CD4-positive, alpha-beta T cell treated with Interleukin-2 at 100 ng/mL for 4 hours (primary cell): ENCODE measurements around the gene SUMO4.

ENCODE experiments used
- DNase-seq: peaks from one replicate; pipeline ENCODE4 v3.0.0-alpha.2; 2020; ENCODE audit warnings: low spot score

SUMO4 gene

DNA sequence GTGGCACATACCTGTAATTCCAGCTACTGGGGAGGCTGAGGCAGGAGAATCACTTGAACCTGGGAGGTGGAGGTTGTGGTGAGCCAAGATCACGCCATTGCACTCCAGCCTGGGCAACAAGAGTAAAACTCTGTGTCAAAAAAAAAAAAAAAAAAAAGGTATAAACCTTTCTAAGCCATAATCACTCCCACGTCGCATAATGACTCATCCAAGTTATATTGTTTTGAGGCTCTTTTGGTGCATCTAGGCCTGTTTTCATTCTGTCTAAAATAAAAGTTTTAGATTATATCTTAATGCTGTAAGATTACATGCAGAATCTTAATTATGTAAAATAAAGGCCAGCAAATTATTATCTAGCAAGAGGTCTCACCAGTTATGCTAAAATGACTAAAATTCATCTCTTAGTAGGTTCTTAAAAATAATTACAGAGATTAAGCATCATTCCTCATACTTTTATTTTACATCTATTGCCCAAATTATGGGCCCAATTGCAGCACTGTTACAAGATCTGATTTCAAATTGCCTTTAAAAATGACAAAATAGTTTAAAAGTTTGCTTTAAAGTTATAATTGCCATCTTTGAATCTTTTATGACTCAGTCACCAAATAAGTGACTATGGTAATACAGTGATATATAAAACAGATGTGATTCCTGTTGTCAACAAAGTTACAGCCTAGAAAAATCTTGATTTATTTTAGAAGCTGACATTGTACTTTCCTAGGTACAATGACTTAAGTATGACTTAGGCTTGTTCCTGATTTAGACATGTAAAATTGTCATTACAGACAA is 10.4 kb upstream of the SUMO4 start:
- DNase-seq: peak; percentile 34

DNA sequence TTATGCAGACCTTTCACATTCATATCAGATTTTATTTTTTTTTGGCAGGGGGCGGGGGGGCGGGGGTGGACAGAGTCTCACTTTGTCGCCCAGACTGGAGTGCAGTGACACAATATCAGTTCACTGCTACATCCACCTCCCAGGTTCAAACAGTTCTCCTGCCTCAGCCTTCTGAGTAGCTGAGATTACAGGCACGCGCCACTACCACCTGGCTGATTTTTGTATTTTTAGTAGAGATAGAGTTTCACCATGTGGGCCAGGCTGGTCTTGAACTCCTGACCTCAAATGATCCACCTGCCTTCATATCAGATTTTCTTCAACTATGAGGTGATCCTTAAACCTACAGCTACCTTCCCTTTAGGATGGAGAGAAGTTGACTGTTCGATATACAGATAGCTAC is 8.0 kb upstream of the SUMO4 start:
- DNase-seq: no peak

DNA sequence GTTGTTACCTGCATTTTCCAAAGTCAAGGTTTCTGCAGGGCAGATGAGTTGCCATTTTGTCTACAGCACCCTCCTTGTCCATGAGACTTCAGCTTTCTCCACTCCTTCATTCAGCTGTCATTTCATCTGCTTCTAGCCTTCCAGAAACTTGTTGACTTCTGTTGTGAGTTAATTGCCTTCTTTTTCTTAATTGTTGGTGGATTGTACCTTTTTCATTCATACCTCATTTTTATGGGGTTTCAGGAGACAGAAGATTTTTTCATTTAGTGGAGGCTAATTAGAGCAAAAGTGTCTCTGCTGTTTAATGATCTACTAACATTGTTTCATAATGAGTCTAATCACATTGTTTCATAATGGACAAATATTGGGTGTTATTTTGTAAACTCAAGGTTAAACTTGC is 7.5 kb upstream of the SUMO4 start:
- DNase-seq: no peak

DNA sequence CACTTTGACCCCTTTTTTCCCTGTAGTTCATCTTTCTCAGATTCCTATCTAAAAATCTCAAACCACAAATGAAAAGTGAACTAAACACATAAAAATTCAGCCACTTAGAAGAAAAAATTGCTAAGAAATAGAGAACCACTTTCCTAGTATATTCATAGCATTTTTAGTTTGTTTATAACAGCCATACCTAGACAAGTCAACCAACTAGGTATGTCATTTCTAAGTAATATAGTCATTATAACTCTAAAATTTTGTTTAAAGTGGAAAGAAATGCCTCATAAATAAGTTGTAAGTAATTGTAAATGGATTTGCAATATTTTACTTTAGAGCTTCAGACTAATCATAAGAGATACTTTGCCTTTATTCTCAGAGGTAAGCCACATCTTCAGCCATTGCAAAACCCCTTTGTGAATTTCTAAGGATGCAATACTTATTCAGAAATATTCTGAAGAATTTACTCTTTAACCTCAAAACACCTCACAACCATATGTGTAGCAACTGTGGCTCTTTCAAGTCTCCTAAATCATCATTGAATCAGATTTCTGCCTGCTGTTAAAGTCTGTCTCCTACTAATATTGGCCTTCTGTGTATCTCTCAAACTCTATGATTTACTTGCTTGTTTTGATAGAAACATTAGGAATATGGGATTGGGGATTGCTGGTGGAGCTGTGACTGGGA is 6.9 kb upstream of the SUMO4 start:
- peak; percentile 46 for DNase-seq

DNA sequence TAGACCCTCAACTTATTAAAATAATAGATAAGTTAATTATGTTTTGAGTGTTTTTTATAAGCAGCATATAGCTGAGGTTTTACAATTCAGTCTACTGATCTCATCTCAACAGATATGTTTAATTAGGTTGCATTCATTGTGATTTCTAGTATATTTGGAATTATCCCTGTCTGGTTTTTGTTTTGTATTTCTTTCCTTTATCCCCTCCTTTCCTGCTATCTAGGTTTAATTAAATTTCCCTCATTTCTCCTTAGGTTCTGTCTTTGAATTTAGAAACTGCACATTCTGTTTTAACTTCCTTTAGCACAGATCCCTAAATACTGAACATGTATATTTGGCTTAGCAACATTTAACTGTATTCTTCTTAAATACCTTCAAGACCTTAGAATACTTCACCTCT is 4.9 kb upstream of the SUMO4 start:
- DNase-seq: no peak

DNA sequence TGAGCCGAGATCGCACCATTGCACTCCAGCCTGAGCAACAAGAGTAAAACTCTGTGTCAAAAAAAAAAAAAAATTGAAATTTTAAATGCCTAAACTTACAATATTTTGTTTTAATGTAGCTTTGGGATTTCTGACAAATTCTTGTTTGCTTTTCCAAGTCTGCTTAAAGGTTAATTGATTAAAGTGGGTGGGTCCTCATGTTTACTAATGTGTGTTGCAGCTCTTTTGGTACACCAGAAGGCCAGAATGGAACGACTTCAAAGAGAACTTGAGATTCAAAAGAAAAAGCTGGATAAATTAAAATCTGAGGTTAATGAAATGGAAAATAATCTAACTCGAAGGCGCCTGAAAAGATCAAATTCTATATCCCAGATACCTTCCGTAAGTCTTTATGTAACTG is 2.7 kb upstream of the SUMO4 start:
- DNase-seq: no peak

DNA sequence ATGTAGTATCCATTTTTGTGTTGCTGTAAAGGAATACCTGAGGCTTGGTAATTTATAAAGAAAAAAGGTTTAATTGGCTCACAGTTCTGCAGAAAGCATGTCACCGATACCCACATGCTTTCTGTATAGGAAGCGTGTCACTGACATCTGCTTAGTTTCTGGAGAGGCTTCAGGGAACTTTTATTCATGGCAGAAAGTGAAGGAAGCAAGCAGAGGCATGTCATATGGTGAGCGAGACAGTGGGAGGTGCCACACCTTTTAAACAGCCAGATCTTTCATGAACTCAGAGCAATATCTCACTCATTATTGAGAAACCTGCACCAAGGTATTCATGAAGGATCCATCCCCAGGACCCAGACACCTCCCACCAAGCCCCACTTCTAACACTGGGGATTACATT is 3.5 kb downstream of the SUMO4 start:
- no peak for DNase-seq

DNA sequence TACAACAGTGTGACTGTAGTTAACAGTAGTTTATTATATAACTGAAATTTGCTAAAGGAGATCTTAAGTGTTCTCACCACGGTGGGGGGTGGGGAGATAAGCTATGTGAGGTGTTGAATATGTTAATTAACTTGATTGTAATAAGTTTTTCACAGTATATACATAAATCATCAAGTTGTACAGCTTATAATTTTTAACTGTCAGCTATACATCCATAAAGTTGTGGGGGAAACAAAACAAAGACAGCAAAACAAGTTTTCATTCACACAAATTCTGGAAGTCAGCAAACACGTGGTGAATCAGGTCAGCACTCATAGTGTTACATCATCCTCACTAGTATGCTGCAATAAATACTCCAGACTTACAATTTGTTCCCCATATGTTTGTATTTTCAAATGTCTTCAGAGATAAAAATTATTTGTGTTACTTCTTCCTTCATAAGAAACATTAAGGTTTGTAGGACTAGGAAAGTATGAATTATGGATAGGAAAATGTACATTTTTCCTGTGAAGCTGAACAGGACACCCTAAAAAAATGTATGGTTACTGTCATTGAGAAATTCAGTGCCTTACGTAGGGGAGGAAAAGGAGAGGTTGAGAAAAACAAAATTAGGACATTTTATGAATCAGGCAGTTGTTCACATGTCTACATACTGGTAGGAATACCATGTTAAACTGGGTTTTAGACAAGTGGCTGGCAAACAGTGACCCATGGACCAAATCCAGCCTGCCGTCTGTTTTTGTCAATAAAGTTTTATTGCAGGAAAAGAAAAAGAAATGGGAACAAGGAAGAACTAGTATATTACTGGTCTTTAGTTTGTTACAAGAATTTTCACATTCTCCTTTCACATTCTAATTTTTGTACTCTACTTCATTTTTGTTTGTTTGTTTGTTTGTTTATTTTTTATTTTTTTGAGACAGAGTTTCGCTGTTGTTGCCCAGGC is 6.0 kb downstream of the SUMO4 start:
- no peak for DNase-seq

DNA sequence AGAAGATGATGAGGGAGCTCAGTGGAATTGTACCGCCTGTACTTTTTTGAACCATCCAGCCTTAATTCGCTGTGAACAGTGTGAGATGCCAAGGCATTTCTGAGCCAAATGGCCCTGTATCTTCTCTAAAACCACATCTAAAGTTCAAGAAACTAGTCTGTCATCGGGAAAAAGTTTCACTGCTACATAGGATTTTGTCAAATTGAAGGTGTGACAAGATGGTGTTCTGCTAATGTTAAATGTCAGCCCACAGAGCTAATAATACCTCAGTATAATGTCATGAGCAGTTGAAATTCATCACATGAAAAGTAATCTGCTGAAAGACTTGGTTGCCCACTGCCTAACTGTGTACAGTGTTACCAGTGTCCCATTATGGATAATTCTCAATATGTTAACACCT is 9.6 kb downstream of the SUMO4 start:
- no peak for DNase-seq

DNA sequence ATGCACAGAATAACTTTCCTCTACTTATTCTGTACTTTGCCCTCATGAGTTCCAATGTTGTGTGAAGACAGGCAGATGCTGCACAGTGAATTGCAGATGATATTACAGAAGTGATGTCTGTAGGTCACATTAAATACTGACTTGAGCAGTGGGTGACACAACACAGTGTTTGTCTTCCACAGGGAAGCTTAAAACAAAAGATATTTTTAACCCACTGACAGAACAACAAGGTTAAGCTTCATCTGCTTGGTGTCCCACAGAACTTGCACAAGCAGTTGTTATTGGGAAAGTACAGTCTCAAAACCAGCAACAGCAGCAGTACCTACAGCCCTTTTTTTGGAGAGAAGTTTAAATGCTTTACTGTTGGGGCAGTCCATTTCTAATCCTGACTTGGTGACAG is 10.5 kb downstream of the SUMO4 start:
- no peak for DNase-seq

DNA sequence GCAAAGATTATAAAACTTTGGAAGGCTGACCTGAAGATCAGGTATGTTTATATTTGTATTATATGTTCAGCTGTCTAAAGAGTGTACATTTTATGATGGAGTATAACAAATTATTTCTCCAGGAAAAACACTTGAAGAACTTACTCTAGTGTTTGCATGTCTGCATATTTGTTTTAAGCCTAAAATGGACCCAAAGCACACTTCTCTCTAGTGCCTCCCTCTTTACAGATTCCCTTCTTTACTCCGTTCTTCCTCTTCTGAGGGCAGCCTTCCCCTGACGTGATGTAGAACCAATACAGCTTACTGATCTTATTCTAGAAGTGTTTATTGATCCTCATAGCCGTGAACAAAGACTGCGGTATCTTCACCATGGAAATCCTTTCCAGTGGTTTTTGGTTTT is 13.9 kb downstream of the SUMO4 start:
- no peak for DNase-seq

DNA sequence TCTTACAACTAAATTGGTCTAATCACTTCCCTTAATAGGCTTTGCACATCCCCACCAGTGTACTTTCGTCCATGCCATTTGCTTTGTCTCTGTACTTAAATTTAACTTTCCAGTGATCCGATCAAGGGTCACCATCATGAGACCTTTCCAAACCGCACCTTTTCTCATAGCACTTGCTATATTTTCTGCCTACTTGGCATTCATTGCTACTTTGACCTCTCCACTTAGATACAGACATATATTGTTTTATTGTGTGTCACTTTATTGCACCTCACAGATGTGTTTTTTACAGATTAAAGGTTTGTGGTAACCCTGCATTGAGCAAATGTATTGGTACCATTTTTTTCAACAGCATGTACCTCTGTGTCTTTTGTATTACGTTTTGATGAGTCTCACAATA is 14.8 kb downstream of the SUMO4 start:
- no peak for DNase-seq

DNA sequence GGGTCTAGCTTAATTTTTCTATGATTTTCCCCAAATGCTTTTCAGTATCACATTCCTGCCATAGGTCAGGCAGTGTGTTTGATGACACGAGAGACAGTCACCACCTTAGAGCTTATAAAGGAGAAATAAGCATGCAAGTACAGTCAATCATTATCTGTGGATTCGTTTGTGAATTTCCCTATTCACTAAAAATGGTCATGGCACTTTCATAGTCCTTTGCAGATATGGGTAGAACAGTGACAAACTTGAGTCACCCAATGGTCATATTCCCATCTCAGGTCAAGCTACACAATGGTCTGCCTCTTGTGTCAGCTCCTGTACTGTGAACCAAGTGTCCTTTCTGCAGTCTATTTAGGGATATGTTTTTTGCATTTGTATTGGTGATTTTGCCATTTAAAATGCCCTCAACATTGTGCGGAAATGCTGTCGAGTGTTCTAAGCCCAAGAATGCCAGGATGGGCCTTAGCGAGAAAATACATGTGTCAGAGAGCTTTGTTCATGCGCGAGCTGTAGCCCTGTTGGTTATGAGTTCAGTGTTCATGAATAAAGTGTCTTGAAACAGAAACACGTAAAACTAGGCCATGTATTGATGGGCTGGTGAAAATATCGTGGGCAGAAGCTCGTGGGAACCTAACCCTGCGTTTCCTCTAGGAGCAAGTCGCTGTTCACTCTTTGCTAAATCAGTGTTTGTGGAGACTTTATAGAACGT is 19.8 kb downstream of the SUMO4 start:
- DNase-seq: no peak

DNA sequence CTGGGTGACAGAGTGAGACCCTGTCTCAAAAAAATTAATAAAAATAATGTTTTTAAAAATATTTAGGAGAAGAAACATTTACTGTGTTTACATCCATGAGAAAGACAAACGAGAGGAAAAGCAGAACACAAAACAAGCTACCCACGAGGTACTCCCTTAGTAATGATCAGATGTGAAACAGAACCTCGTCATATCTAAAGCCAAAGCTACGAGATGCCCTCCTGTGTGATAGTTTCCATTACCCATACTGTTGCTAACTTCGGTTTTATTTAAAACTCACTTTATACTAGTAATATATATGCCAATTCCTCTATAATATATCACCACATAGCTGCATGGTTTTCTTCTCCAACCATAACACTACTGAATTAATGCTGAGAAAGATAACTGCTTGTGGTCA is 21.1 kb downstream of the SUMO4 start:
- no peak for DNase-seq

DNA sequence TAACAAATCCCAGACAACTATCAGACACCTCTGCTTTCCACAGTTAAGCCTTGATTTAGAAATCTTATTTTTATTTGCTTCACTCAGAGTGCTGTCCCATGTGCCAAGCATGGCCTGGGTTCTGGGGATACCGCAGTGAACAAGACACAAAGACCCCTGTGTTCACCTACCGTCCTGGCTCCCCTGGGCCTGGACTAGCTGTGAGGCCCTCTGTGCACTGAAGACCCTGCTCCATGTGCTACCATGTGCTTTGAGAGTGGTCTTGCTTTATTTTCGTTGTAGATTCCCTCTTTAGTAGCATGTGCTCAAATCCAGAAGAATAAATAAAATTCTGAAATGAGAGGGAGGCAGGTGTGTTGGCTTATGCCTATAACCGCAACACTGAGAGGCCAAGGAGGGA is 22.5 kb downstream of the SUMO4 start:
- DNase-seq: no peak

DNA sequence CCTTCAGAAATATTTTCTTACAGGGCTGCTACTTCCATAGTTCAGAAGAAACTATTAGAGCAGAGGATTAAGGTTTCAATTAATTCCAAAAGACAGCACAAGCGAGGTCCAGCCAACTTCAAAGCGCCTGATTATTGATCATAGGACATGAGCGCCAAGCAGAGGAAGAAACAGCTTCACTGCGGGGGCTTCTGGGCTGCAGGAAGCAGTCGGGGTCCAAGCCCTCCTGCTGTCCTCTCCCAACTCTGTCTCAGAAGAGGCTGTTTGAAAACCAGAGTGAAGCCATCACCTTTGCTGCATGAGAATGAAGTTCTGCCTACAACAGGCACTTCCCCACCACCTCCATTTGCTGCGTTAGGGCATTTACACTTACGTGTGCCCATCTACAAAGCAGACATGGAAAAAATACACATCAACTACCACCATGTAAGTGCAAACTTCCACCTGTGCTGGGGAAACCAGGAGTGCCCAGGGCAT is 23.9 kb downstream of the SUMO4 start:
- DNase-seq: no peak

DNA sequence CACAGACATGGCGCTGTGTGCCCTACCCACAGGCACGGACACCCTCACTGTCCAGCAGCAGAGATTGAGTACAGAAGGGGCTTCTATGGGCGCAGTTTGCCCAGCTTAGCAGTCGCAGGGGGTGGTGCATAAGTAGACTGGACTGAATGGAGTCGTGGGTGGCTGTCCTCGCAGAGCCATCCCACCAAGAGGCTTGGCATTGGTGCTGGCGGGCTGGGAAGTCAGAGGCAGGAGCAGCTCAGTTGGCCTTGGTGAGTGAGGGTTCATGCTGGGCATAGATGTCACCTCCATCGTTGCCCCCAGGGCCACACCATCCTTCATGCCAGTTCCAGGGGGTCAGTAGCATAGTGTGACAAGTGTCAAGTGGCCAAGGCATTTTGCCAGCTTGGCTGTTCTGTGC is 25.2 kb downstream of the SUMO4 start:
- DNase-seq: no peak

DNA sequence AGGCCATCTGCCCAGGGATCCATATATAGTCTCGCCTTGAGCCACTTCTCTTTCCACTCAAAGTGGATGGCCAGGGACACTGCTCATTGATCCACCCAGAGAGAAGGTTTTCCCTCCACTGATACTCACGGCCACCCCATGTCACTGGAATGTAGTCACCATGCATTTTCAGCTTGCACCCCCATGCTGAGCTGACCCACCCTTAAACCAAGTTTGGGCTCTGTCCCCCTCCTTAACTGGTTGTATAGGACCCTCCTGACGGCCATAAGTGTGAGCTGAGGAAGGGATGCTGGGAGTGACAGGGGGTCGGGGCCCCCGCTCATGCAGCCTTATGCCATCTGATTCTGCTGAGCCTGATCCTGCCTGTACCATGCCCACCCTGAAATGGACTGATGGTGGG is 25.7 kb downstream of the SUMO4 start:
- DNase-seq: no peak

DNA sequence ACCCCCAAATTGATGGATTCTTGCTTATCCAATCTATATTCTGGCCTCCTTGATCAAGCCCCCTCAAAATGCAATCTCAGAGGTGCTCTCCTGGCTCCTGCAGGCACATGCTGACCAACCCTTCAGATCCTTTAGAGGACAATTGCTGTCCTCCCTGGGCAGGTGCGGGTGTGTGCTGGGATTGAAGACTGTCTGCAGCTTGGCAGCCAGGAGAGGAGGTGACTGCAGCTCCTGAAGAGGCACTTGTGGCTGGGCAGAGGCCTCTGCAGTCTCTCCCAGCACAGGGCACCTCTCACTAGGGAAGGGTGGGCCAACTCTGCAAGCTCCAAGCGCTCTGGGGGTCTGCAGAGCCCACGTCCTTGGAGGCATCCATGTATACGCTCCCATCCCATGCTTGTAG is 28.5 kb downstream of the SUMO4 start:
- DNase-seq: no peak

DNA sequence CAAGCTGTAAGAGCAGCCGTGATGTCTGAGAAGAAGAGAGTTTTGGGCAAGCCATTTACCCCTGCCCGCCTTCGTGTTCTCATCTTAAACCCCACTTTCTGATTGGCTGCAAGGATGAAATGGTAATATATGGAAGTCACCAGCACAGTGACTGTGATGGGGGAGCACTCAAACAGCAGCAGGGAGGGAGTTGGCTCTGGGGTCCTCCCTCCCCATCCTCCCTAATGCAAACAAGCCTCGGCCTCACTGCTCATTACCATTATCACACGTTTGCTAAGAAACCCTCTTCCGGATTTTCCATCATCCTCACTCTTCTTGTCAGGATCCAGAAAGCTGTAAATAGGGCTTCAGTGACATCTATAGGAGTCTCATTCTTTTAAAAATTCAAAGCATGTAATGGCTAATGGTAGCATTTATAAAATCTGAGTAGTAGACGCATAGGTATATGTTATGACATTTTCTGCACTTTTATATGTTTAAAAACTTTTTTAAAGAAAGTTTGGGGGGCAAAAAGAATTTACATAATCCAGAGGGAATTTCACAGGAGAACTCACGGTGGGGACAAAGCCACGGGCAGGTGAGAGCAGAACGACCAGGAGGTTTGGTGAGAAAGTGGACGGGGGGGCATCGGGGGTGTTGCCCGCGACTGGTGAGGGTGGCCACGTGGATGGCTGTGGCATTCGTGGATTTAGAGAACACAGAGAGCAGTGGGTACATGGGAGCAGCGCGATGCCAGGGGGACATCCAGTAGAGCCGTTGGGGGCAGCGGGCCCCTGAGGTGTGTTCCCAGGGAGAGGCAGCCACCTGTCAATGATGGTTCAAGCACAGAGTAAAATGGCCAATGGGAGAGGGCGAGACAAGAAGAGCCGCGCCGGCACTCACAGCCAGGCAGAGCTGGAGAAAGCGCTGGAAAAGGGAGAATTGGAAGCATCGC is 29.6 kb downstream of the SUMO4 start:
- no peak for DNase-seq
